Smooth muscle cell of the pulmonary artery (primary cell): ENCODE measurements around the gene KRTAP5-1. TPM values are rescaled to one million over a fixed set of nuclear protein-coding genes. Genes with fewer than 3 reads are reported as not detected.

ENCODE experiments used
- total RNA-seq: library from RNA; depleted of rRNA; stranded (reverse); fragments of >200 nt; gene quantifications from 2 replicates; pipeline ENCODE4 v1.2.3, GENCODE V29; 2014

The KRTAP5-1 gene
- not detected in 2 replicates for total RNA-seq

GRCh38 chr11:1584661-1585370, at the start of gene KRTAP5-1:
KRTAP5-1 (minus strand) TSS chr11:1585283; CDS start chr11:1585249, 34 bp downstream.

GRCh38 chr11:1629326-1630185, 44.5 kb upstream of the KRTAP5-1 start, which contains the start of gene KRTAP5-5:
KRTAP5-5 (plus strand) TSS chr11:1629775; CDS start chr11:1629841, 66 bp downstream.

GRCh38 chr11:1622086-1622485, 37.0 kb upstream of the KRTAP5-1 start, which contains the start of gene KRTAP5-4:
KRTAP5-4 (minus strand) TSS chr11:1622138; CDS start chr11:1622093, 45 bp downstream.

GRCh38 chr11:1608363-1608762, 23.3 kb upstream of the KRTAP5-1 start, which contains the start of gene KRTAP5-3:
KRTAP5-3 (minus strand) TSS chr11:1608463; CDS start chr11:1608385, 78 bp downstream.

GRCh38 chr11:1597994-1598380, 12.9 kb upstream of the KRTAP5-1 start, which contains the start of gene KRTAP5-2:
KRTAP5-2 (minus strand) TSS chr11:1598294; CDS start chr11:1598250, 44 bp downstream.

GRCh38 chr11:1572197-1573076, 12.6 kb downstream of the KRTAP5-1 start, which contains the start of gene DUSP8:
DUSP8 (minus strand) TSS chr11:1572271; CDS start chr11:1565826, 6,445 bp downstream.

Other genes starting within 250 kb of the KRTAP5-1 start
- gene BRSK2, start 195.3 kb downstream of the KRTAP5-1 start, total RNA-seq: 0.46 and 1.1 TPM in 2 replicates
- gene MOB2, start 98.5 kb downstream of the KRTAP5-1 start, total RNA-seq: 25.5 and 31.0 TPM in 2 replicates
- 0.78 and 1.2 TPM in 2 replicates for gene DUSP8, start 13.0 kb downstream of the KRTAP5-1 start, total RNA-seq
- gene KRTAP5-2, start 13.0 kb upstream of the KRTAP5-1 start, total RNA-seq: not detected in 2 replicates
- not detected in 2 replicates for gene KRTAP5-3, start 23.2 kb upstream of the KRTAP5-1 start, total RNA-seq
- not detected in 2 replicates for gene KRTAP5-4, start 36.9 kb upstream of the KRTAP5-1 start, total RNA-seq
- gene KRTAP5-5, start 44.5 kb upstream of the KRTAP5-1 start, total RNA-seq: not detected in 2 replicates
- not detected in 2 replicates for gene KRTAP5-6, start 111.9 kb upstream of the KRTAP5-1 start, total RNA-seq
- 1.9 and 2.7 TPM in 2 replicates for gene IFITM10, start 165.3 kb upstream of the KRTAP5-1 start, total RNA-seq
- 782 and 876 TPM in 2 replicates for gene CTSD, start 178.6 kb upstream of the KRTAP5-1 start, total RNA-seq
- 0.07 TPM in 2 replicates for gene SYT8, start 249.7 kb upstream of the KRTAP5-1 start, total RNA-seq